ENCODE data around the gene B3GALNT2.
A peak's percentile ranks its signal among the peaks of the same experiment; 100 is the strongest.

B3GALNT2 gene

GRCh38 chr1:235515844-235516512, 11.7 kb upstream of the B3GALNT2 start:
- TF ChIP-seq TCF12 (IDR thresholded peaks at IDR 0.05; ENCODE audit: low read depth) (no peak), TAF1 (IDR thresholded peaks at IDR 0.05; ENCODE audit: low read depth) (no peak), YY1 (IDR thresholded peaks at IDR 0.05; ENCODE audit: low read depth) (no peak), ZBTB7A (IDR thresholded peaks at IDR 0.05; ENCODE audit: low read depth) (no peak), REST (IDR thresholded peaks at IDR 0.05; ENCODE audit: low read depth) (no peak), CEBPB (IDR thresholded peaks at IDR 0.05) (no peak), TEAD4 (IDR thresholded peaks at IDR 0.05) (no peak), EGR1 (IDR thresholded peaks at IDR 0.05) (no peak), RAD21 (IDR thresholded peaks at IDR 0.05; ENCODE audit: low read depth) (no peak), NFIC (IDR thresholded peaks at IDR 0.05) (no peak), MAX (IDR thresholded peaks at IDR 0.05) (no peak), FOXM1 (IDR thresholded peaks at IDR 0.05; ENCODE audit: borderline replicate concordance, low read depth) (no peak), USF1 (IDR thresholded peaks at IDR 0.05) (no peak), EP300 (IDR thresholded peaks at IDR 0.05; ENCODE audit: borderline replicate concordance) (no peak), CREB1 (IDR thresholded peaks at IDR 0.05; ENCODE audit: low read depth) (no peak)

GRCh38 chr1:235513495-235514366, 9.5 kb upstream of the B3GALNT2 start:
- TF ChIP-seq RAD21 (IDR thresholded peaks at IDR 0.05; ENCODE audit: low read depth) (peak; percentile 87), ZBTB7A (IDR thresholded peaks at IDR 0.05; ENCODE audit: low read depth) (no peak)

GRCh38 chr1:235511470-235512240, 7.4 kb upstream of the B3GALNT2 start:
- no peak for TF ChIP-seq REST (IDR thresholded peaks at IDR 0.05; ENCODE audit: low read depth)
- TF ChIP-seq FOXM1 (IDR thresholded peaks at IDR 0.05; ENCODE audit: borderline replicate concordance, low read depth): no peak
- TF ChIP-seq ZBTB7A (IDR thresholded peaks at IDR 0.05; ENCODE audit: low read depth): no peak
- peak; percentile 4; the same call in 1 of the 2 replicates for TF ChIP-seq RAD21 (IDR thresholded peaks at IDR 0.05; ENCODE audit: low read depth)

GRCh38 chr1:235510823-235511222, 6.6 kb upstream of the B3GALNT2 start:
- no peak for TF ChIP-seq REST (IDR thresholded peaks at IDR 0.05; ENCODE audit: low read depth)
- no peak for TF ChIP-seq CREB1 (IDR thresholded peaks at IDR 0.05; ENCODE audit: low read depth)
- no peak for TF ChIP-seq EP300 (IDR thresholded peaks at IDR 0.05; ENCODE audit: borderline replicate concordance)
- TF ChIP-seq TCF12 (IDR thresholded peaks at IDR 0.05; ENCODE audit: low read depth): no peak
- TF ChIP-seq NFIC (IDR thresholded peaks at IDR 0.05): no peak
- TF ChIP-seq EGR1 (IDR thresholded peaks at IDR 0.05): no peak
- TF ChIP-seq FOXM1 (IDR thresholded peaks at IDR 0.05; ENCODE audit: borderline replicate concordance, low read depth): no peak
- no peak for TF ChIP-seq RAD21 (IDR thresholded peaks at IDR 0.05; ENCODE audit: low read depth)
- no peak for TF ChIP-seq MAX (IDR thresholded peaks at IDR 0.05)

All from Ishikawa (cell line).